GM08714 (cell line): ENCODE measurements around the gene TRIM25.

Experiments
- H3K4me3 ChIP-seq: fragments of 200-500 bp; sonication (Bioruptor generic); 2 replicates; pipeline ENCODE4 v1.5.1; 2014; ENCODE audit warnings: mild to moderate bottlenecking, low read length, inconsistent platforms
- ZNF274 ChIP-seq: IDR thresholded peaks from 2 replicates; pipeline ENCODE4 v1.6.1; 2012; ENCODE audit warnings: mild to moderate bottlenecking, low read depth, low read length

The TRIM25 gene

GRCh38 chr17:56912105-56912999 lies 1.5 kb downstream of the TRIM25 start:
- peak overlapping the region; percentile 79 for H3K4me3 ChIP-seq
- TF ChIP-seq ZNF274, result no peak

GRCh38 chr17:56910509-56911235 lies 3.2 kb downstream of the TRIM25 start:
- peak overlapping the region; percentile 79; the same call in 1 of the 2 replicates for H3K4me3 ChIP-seq
- TF ChIP-seq ZNF274, result no peak

GRCh38 chr17:56909742-56910508 lies 3.9 kb downstream of the TRIM25 start:
- H3K4me3 ChIP-seq, result peak overlapping the region; percentile 79; the same call in 1 of the 2 replicates
- TF ChIP-seq ZNF274, result no peak

DNA sequence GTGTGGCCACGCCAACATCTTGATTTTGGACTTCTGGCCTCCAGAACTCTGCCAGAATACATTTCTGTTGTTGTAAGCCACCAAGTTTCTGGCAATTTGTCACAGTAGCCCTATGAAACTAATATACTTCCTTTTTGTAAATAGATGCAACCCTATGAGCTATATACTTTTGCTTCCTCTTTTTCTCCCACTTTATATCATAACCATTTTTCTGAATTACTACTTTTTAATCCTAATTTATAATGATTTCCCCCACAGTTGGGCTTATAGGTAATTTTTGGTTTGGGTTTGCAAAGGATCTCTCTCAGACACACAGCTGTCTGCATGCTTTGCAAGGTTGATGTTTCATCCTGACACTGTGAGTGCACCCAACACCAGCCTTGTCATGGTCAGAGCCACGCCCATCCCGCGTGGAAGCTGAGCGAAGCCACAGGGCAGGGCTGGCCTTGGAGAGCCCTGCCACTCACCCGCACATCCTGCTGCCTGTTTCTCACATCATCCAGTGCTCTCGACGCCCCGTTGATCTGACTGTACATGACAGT lies 5.8 kb downstream of the TRIM25 start:
- TF ChIP-seq ZNF274, result no peak
- H3K4me3 ChIP-seq, result no peak overlapping the region; the same call in 1 of the 2 replicates

- TF ChIP-seq ZNF274, result no peak
- no peak overlapping the region for H3K4me3 ChIP-seq
Measured at GRCh38 chr17:56903560-56903959, 10.3 kb downstream of the TRIM25 start.

DNA sequence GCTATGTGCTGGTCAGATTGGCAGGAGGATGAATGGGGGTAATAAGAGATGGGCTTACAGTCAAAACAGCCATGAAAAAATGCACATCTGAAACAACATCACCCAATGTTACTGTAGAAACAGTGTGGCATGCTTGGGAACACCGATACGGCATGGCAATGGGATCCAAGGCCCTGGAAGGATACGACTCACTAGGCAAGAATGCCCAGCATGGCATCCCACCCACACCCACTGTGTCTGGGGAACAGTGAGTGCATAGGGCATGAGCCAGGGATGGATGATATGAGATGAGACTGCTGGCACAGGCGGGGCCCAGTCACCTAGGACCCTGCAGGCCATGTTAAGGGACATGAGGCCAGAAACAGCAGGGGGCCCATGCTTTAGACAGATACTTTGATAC lies 11.5 kb downstream of the TRIM25 start:
- H3K4me3 ChIP-seq, result no peak overlapping the region
- TF ChIP-seq ZNF274, result no peak

GRCh38 chr17:56899403-56899802 lies 14.4 kb downstream of the TRIM25 start:
- H3K4me3 ChIP-seq, result no peak overlapping the region
- TF ChIP-seq ZNF274, result no peak

GRCh38 chr17:56898874-56899273 lies 15.0 kb downstream of the TRIM25 start:
- H3K4me3 ChIP-seq, result no peak overlapping the region
- no peak for TF ChIP-seq ZNF274

- H3K4me3 ChIP-seq, result no peak overlapping the region; the same call in 1 of the 2 replicates
- no peak for TF ChIP-seq ZNF274
Measured at GRCh38 chr17:56897646-56898424, 16.0 kb downstream of the TRIM25 start.

- no peak for TF ChIP-seq ZNF274
- H3K4me3 ChIP-seq, result no peak overlapping the region; the same call in 1 of the 2 replicates
Measured at GRCh38 chr17:56896968-56897359, 16.9 kb downstream of the TRIM25 start.

- TF ChIP-seq ZNF274, result no peak
- no peak overlapping the region; the same call in 1 of the 2 replicates for H3K4me3 ChIP-seq
Measured at GRCh38 chr17:56896217-56896967, 17.5 kb downstream of the TRIM25 start.

DNA sequence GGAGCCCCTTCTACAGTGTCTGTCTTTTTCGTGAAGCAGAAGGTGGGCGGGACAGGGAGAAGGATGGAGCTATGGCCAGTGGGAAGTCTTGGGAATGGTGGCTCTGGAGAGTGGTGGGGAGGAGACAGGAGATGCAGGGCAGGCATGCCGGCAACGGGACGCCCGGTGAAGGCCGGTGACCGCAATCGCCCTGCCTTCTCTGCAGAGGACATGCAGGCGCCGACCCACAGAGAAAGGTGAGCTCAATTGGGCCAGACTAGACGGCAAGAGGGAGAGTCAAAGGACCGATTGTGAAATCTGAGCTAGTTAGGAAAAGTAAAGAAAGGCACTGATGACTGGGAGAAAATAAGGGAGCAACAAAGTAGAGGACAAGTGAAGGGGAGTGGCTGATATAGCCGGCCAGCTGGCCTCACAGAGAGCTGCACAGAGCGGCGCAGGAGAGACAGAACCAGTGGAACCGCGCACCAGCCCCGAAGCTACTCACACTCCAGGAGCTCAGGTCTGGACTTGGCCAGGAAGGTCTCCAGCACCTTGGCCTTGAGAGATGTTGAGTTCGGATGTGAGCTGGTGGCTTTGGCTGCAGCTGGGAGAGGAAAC lies 18.9 kb downstream of the TRIM25 start:
- no peak for TF ChIP-seq ZNF274
- H3K4me3 ChIP-seq, result no peak overlapping the region
